ENCODE measurements around the gene PLBD1. TPM values are rescaled to one million over a fixed set of nuclear protein-coding genes. Genes with fewer than 3 reads are reported as not detected.

PLBD1 gene
- 4.1 to 6.1 TPM (median 5.3 TPM) in 5 replicates for total RNA-seq (2022; extraction: Qiagen RNA extraction; ENCODE audit: low read depth)

GRCh38 chr12:14567351-14568162, at the start of gene PLBD1:
TSS of gene PLBD1 (minus strand) at chr12:14567883. CDS start at chr12:14567696, 187 bp downstream.

Other genes with a start within 250 kb of the PLBD1 start
- 4.4 to 6.3 TPM (median 6.1 TPM) in 5 replicates for gene ATF7IP, start 202.2 kb downstream of the PLBD1 start, total RNA-seq (2022; extraction: Qiagen RNA extraction; ENCODE audit: low read depth)
- 0.12 TPM in 1 of 5 replicates, not detected in the others for gene GUCY2C, start 128.7 kb upstream of the PLBD1 start, total RNA-seq (2022; extraction: Qiagen RNA extraction; ENCODE audit: low read depth)
- 45.5 to 70.9 TPM (median 48.0 TPM) in 5 replicates for gene WBP11, start 235.6 kb upstream of the PLBD1 start, total RNA-seq (2022; extraction: Qiagen RNA extraction; ENCODE audit: low read depth)
- 1.3 to 2.1 TPM (median 1.7 TPM) in 5 replicates for gene C12orf60, start 235.8 kb upstream of the PLBD1 start, total RNA-seq (2022; extraction: Qiagen RNA extraction; ENCODE audit: low read depth)
- not detected in 5 replicates for gene SMCO3, start 246.3 kb upstream of the PLBD1 start, total RNA-seq (2022; extraction: Qiagen RNA extraction; ENCODE audit: low read depth)